Heart left ventricle (tissue), 13 donors: ENCODE data around the gene EHD4.

Experiments
- POLR2A ChIP-seq, 2 donors: fragments of 450-650 bp; IDR thresholded peaks; one replicate each; pipeline ENCODE4 v1.6.1; 2017; ENCODE audit warnings: antibody characterized with exemption in 2 of 2, mild to moderate bottlenecking in 2 of 2, moderate library complexity in 2 of 2
- TF ChIP-seq, protein P1 (sequence below), 12 donors: fragments of 200-600 bp; sonication (generic) in 4 of 12; IDR thresholded peaks; one replicate each; pipeline versions ENCODE4 v1.5.0 to v1.8.0; 2018 to 2022; ENCODE audit warnings: antibody characterized with exemption in 12 of 12, mild to moderate bottlenecking in 5 of 12
- donor health status: ischemic (EF 13 %, LVEDD 7.1; RV severe dilation, severe dysfunction).
- donor health status: DM: no; HTN: yes; CAD: no.
- donor health status: DM: no; HTN: no; CAD: no.
- donor health status: ischemic (EF 25% LVEDD 6.9; RV normal size, moderate dysfunction).
- donor health status: ischemic (EF 25% LVEDD 5.7; RV mildly dilated, moderate dysfunction).
- donor health status: ischemic (EF 35%, LVEDD 5.7; RV mildly dilated, moderate dysfunction).
- donor health status: nonischemic (EF 11% LVEDD 7.7; RV severe dilation, severe dysfunction).
- donor health status: DM: yes; HTN: yes; CAD: no.
- donor health status: PGD.
- donor health status: ischemic (EF 29% LVEDD 5.4; RV normal size, mild dysfunction).
- donor health status: nonischemic (EF 23%, LVEDD 6.1; RV moderate dilation, normal function).

GRCh38 chr15:41885321-41885720, 87.0 kb downstream of the EHD4 start:
- TF ChIP-seq, protein P1, sequence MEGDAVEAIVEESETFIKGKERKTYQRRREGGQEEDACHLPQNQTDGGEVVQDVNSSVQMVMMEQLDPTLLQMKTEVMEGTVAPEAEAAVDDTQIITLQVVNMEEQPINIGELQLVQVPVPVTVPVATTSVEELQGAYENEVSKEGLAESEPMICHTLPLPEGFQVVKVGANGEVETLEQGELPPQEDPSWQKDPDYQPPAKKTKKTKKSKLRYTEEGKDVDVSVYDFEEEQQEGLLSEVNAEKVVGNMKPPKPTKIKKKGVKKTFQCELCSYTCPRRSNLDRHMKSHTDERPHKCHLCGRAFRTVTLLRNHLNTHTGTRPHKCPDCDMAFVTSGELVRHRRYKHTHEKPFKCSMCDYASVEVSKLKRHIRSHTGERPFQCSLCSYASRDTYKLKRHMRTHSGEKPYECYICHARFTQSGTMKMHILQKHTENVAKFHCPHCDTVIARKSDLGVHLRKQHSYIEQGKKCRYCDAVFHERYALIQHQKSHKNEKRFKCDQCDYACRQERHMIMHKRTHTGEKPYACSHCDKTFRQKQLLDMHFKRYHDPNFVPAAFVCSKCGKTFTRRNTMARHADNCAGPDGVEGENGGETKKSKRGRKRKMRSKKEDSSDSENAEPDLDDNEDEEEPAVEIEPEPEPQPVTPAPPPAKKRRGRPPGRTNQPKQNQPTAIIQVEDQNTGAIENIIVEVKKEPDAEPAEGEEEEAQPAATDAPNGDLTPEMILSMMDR (IDR thresholded peaks at IDR 0.05): no peak
- TF ChIP-seq POLR2A (IDR thresholded peaks at IDR 0.05): no peak
